Loucy (cell line): ENCODE results near the gene NEMF.
A peak's percentile ranks its signal among the peaks of the same experiment; 100 is the strongest.

Experiments
- H2AFZ ChIP-seq: fragments of 200-600 bp; sonication (generic); 2 replicates; pipeline ENCODE4 v1.6.0; 2016; ENCODE audit warnings: antibody characterized with exemption, mild to moderate bottlenecking, low read length, moderate library complexity
- H3F3A ChIP-seq: fragments of 200-600 bp; 2 replicates; pipeline ENCODE4 v1.6.0; 2016; ENCODE audit warnings: antibody characterized with exemption, low read depth, mild to moderate bottlenecking
- H3K27me3 ChIP-seq: fragments of 200-600 bp; sonication (generic); 2 replicates; pipeline ENCODE4 v1.6.1; 2014; ENCODE audit warnings: low read length, mild to moderate bottlenecking; ENCODE audit not compliant: insufficient read depth, poor library complexity, severe bottlenecking
- H3K36me3 ChIP-seq: fragments of 200-600 bp; sonication (generic); 2 replicates; pipeline ENCODE4 v1.6.1; 2016; ENCODE audit warnings: low read length; ENCODE audit not compliant: insufficient read depth
- H3K4me1 ChIP-seq: fragments of 200-600 bp; sonication (generic); 2 replicates; pipeline ENCODE4 v1.5.1; 2014; ENCODE audit warnings: low read length, mild to moderate bottlenecking; ENCODE audit not compliant: insufficient read depth, poor library complexity, severe bottlenecking
- H3K4me2 ChIP-seq: fragments of 200-600 bp; sonication (generic); 2 replicates; pipeline ENCODE4 v1.6.0; 2014; ENCODE audit warnings: antibody characterized with exemption, low read length, low read depth, mild to moderate bottlenecking; ENCODE audit not compliant: poor library complexity, severe bottlenecking
- H3K4me3 ChIP-seq: fragments of 200-600 bp; sonication (generic); 2 replicates; pipeline ENCODE4 v1.5.1; 2014; ENCODE audit warnings: low read length, mild to moderate bottlenecking, mixed read lengths; ENCODE audit not compliant: poor library complexity, severe bottlenecking
- H3K79me2 ChIP-seq: fragments of 200-600 bp; sonication (generic); 2 replicates; pipeline ENCODE4 v1.6.1; 2014; ENCODE audit warnings: low read length; ENCODE audit not compliant: insufficient read depth
- H3K9ac ChIP-seq: fragments of 200-600 bp; sonication (generic); 2 replicates; pipeline ENCODE4 v1.6.0; 2014; ENCODE audit warnings: mild to moderate bottlenecking, low read depth, low read length, moderate library complexity; ENCODE audit not compliant: poor library complexity, severe bottlenecking
- H3K9me2 ChIP-seq: fragments of 200-600 bp; sonication (generic); replicated peaks from 2 replicates; pipeline ENCODE4 v1.6.1; 2016; ENCODE audit warnings: low read depth, low read length, mixed read lengths
- H3K9me3 ChIP-seq: fragments of 200-600 bp; sonication (generic); 2 replicates; pipeline ENCODE4 v1.6.1; 2014; ENCODE audit warnings: mild to moderate bottlenecking, antibody characterized with exemption, low read length, low read depth; ENCODE audit not compliant: insufficient read depth
- H4K20me1 ChIP-seq: fragments of 200-600 bp; sonication (generic); 2 replicates; pipeline ENCODE4 v1.6.0; 2014; ENCODE audit warnings: antibody characterized with exemption, low read length, mild to moderate bottlenecking; ENCODE audit not compliant: insufficient read depth, poor library complexity, severe bottlenecking
- CTCF ChIP-seq: fragments of 200-600 bp; sonication (generic); conservative IDR thresholded peaks from 2 replicates; pipeline ENCODE4 v1.5.1; 2014; ENCODE audit warnings: mild to moderate bottlenecking, antibody characterized with exemption, low read length
- EZH2phosphoT487 ChIP-seq: fragments of 200-600 bp; IDR thresholded peaks from 2 replicates; pipeline ENCODE4 v1.6.1; 2018; ENCODE audit warnings: antibody characterized with exemption, mild to moderate bottlenecking, moderate library complexity, borderline replicate concordance

NEMF gene

GRCh38 chr14:49880267-49881064 is 27.9 kb upstream of the NEMF start:
- Histone ChIP-seq H2AFZ (no peak overlapping the region), H3K27me3 (no peaks in the 10 kb centered on the region), H3K9ac (no peak overlapping the region), H4K20me1 (no peaks in the 10 kb centered on the region), H3K9me2 (no peaks in the 10 kb centered on the region), H3K4me2 (no peak overlapping the region), H3K79me2 (no peaks in the 10 kb centered on the region), H3K9me3 (no peaks in the 10 kb centered on the region), H3F3A (no peaks in the 10 kb centered on the region), H3K4me1 (no peaks in the 10 kb centered on the region), H3K4me3 (no peak overlapping the region), H3K36me3 (no peaks in the 10 kb centered on the region)
- TF ChIP-seq EZH2phosphoT487 (no peak), CTCF (no peak)

- no peaks in the 10 kb centered on the region for H3K79me2 ChIP-seq
- H3K4me3 ChIP-seq, result no peak overlapping the region
- H2AFZ ChIP-seq, result 0 out of 2 replicates have a peak overlapping the region, but pooled peaks have one; percentile 73
- H3K4me1 ChIP-seq, result no peaks in the 10 kb centered on the region
- no peaks in the 10 kb centered on the region for H3K27me3 ChIP-seq
- H3K9me2 ChIP-seq, result no peaks in the 10 kb centered on the region
- TF ChIP-seq CTCF (peak; percentile 74), EZH2phosphoT487 (no peak)
- no peaks in the 10 kb centered on the region for H3K9me3 ChIP-seq
- H3K9ac ChIP-seq, result no peak overlapping the region
- no peaks in the 10 kb centered on the region for H3F3A ChIP-seq
- no peak overlapping the region for H3K4me2 ChIP-seq
- no peaks in the 10 kb centered on the region for H3K36me3 ChIP-seq
- H4K20me1 ChIP-seq, result no peaks in the 10 kb centered on the region
These were observed 27.1 kb upstream of the NEMF start for GRCh38 chr14:49879646-49880204.

- Histone ChIP-seq H2AFZ (no peak overlapping the region), H4K20me1 (no peaks in the 10 kb centered on the region), H3K36me3 (no peaks in the 10 kb centered on the region), H3K4me3 (no peak overlapping the region), H3K9me3 (no peaks in the 10 kb centered on the region), H3K4me1 (no peaks in the 10 kb centered on the region), H3K9me2 (no peaks in the 10 kb centered on the region), H3K79me2 (no peaks in the 10 kb centered on the region), H3K4me2 (no peak overlapping the region), H3K27me3 (no peaks in the 10 kb centered on the region), H3K9ac (no peak overlapping the region), H3F3A (no peaks in the 10 kb centered on the region)
- TF ChIP-seq EZH2phosphoT487 (no peak), CTCF (no peak)
These were observed 24.1 kb upstream of the NEMF start for GRCh38 chr14:49876563-49877127.
